Panc1 (cell line): ENCODE results near the gene L3MBTL3. TPM values are rescaled to one million over a fixed set of nuclear protein-coding genes. Genes with fewer than 3 reads are reported as not detected.

Source experiments
- ATAC-seq: fragments of 200-7000 bp; cut with Tn5 transposase; 2 replicates; pipeline ENCODE4 v1.9.1; 2020; ENCODE audit warnings: mild to moderate bottlenecking, moderate library complexity
- BruUV-seq: library from RNA; stranded (reverse); fragments of 400-500 nt; replicated peaks from 2 replicates; lab custom pipeline; 2021; lab: Mats Ljungman, UMichigan
- CTCF ChIA-PET: fragments of 300-600 bp; sonication (Branson Sonifier 250); formaldehyde crosslinking; loops from one replicate; lab custom pipeline; 2022; ENCODE audit warnings: antibody characterized with exemption; lab: Charles Lee
- POLR2A ChIA-PET: fragments of 300-600 bp; sonication (Branson Sonifier 250); formaldehyde crosslinking; loops from one replicate; lab custom pipeline; 2022; ENCODE audit warnings: antibody characterized with exemption; lab: Charles Lee
- DNase-seq: peaks from one replicate; pipeline ENCODE4 v3.0.0-alpha.2; 2010; ENCODE audit warnings: low read depth, low spot score
- H3K27ac ChIP-seq: 2 replicates; pipeline ENCODE4 v1.5.1; 2011; ENCODE audit warnings: mild to moderate bottlenecking, low read length, inconsistent platforms
- H3K27me3 ChIP-seq: fragments of 200-500 bp; sonication (Bioruptor generic); 2 replicates; pipeline ENCODE4 v1.6.0; 2014; ENCODE audit warnings: low read length, inconsistent platforms; ENCODE audit not compliant: control insufficient read depth, insufficient read depth
- H3K36me3 ChIP-seq: fragments of 200-500 bp; sonication (Bioruptor generic); 2 replicates; pipeline ENCODE4 v1.5.1; 2014; ENCODE audit warnings: inconsistent platforms, mild to moderate bottlenecking, low read length, moderate library complexity; ENCODE audit not compliant: control insufficient read depth, insufficient read depth
- H3K4me1 ChIP-seq: 2 replicates; pipeline ENCODE4 v1.5.1; 2011; ENCODE audit warnings: inconsistent platforms, mild to moderate bottlenecking, low read length, moderate library complexity; ENCODE audit not compliant: control insufficient read depth, insufficient read depth
- H3K4me3 ChIP-seq, 2 experiments: 2 replicates each; pipeline ENCODE4 v1.5.1; 2011 to 2012; ENCODE audit warnings: low read depth in 2 of 2, low read length in 2 of 2, mild to moderate bottlenecking in 2 of 2, inconsistent platforms in 1 of 2, moderate library complexity in 1 of 2
- H3K9me3 ChIP-seq: fragments of 200-500 bp; sonication (Bioruptor generic); 2 replicates; pipeline ENCODE4 v1.5.1; 2014; ENCODE audit warnings: low read depth, mild to moderate bottlenecking, inconsistent platforms, low read length, moderate library complexity; ENCODE audit not compliant: control insufficient read depth, insufficient read depth
- CTCF ChIP-seq: fragments of 450-650 bp; IDR thresholded peaks from 2 replicates; pipeline ENCODE4 v1.5.1; 2017; ENCODE audit warnings: mild to moderate bottlenecking
- POLR2AphosphoS5 ChIP-seq: IDR thresholded peaks from 2 replicates; pipeline ENCODE4 v1.6.1; 2012; ENCODE audit warnings: mild to moderate bottlenecking, low read depth, low read length, moderate library complexity
- SIN3A ChIP-seq: IDR thresholded peaks from 2 replicates; pipeline ENCODE4 v1.6.1; 2012; ENCODE audit warnings: low read depth, mild to moderate bottlenecking, low read length, moderate library complexity, borderline replicate concordance; ENCODE audit not compliant: insufficient read depth
- TCF7L2 ChIP-seq: IDR thresholded peaks from 2 replicates; pipeline ENCODE4 v1.6.1; 2011; ENCODE audit warnings: mild to moderate bottlenecking, low read depth, low read length, inconsistent platforms
- in situ Hi-C: cut with HindIII; loops from 2 replicates; pipeline ENCODE4 v1.10.0; 2016; ENCODE audit warnings: low sequenced_read_pairs, low pct_unique_long_range_greater_than_20kb
- intact Hi-C: fragments of 100-400 bp; cut with micrococcal nuclease; formaldehyde crosslinking; loops from one replicate; pipeline ENCODE4 v1.10.0; 2022; ENCODE audit not compliant: unreplicated experiment
- total RNA-seq: library from RNA; stranded (reverse); gene quantifications from one replicate; pipeline ENCODE4 v1.2.1, GENCODE V29; 2021; ENCODE audit not compliant: unreplicated experiment
- TF ChIP-seq, protein P1 (sequence below), 2 experiments: IDR thresholded peaks; 2 replicates each; pipeline ENCODE4 v1.6.1; 2011 to 2012; ENCODE audit warnings: low read depth in 2 of 2, control low read depth in 1 of 2, low read length in 1 of 2, mild to moderate bottlenecking in 1 of 2, moderate library complexity in 1 of 2; ENCODE audit not compliant: insufficient read depth in 1 of 2

Gene L3MBTL3
- total RNA-seq, 1 experiment from 2014 or later = 4.2 TPM

DNA sequence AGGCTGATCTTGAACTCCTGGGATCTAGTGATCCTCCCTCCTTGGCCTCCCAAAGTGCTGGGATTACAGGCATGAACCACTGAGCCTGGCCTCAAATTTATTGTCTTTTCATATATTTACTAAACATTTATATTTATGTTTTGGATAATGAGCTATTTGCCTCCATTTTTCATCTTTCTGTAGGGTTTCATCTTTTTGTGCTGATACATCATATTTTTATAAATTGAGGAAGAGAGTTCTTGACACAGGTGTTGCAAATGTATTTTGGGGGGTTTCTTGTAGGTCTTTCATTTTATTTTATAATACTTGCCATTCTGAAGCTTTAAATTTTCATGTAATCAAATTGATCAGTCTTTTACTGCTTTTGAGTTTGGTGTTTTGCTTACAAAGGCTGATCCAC is 72.4 kb downstream of the L3MBTL3 start:
- Histone ChIP-seq H3K4me1 (no peaks in the 10 kb centered on the region), H3K36me3 (no peaks in the 10 kb centered on the region), H3K9me3 (no peaks in the 10 kb centered on the region), H3K27ac (no peak overlapping the region), H3K27me3 (no peaks in the 10 kb centered on the region), H3K4me3 (no peak overlapping the region)
- CTCF ChIA-PET = no interaction called here
- ATAC-seq (no peak), DNase-seq (no peak)
- TF ChIP-seq SIN3A = no peak
- TF ChIP-seq, protein P1, sequence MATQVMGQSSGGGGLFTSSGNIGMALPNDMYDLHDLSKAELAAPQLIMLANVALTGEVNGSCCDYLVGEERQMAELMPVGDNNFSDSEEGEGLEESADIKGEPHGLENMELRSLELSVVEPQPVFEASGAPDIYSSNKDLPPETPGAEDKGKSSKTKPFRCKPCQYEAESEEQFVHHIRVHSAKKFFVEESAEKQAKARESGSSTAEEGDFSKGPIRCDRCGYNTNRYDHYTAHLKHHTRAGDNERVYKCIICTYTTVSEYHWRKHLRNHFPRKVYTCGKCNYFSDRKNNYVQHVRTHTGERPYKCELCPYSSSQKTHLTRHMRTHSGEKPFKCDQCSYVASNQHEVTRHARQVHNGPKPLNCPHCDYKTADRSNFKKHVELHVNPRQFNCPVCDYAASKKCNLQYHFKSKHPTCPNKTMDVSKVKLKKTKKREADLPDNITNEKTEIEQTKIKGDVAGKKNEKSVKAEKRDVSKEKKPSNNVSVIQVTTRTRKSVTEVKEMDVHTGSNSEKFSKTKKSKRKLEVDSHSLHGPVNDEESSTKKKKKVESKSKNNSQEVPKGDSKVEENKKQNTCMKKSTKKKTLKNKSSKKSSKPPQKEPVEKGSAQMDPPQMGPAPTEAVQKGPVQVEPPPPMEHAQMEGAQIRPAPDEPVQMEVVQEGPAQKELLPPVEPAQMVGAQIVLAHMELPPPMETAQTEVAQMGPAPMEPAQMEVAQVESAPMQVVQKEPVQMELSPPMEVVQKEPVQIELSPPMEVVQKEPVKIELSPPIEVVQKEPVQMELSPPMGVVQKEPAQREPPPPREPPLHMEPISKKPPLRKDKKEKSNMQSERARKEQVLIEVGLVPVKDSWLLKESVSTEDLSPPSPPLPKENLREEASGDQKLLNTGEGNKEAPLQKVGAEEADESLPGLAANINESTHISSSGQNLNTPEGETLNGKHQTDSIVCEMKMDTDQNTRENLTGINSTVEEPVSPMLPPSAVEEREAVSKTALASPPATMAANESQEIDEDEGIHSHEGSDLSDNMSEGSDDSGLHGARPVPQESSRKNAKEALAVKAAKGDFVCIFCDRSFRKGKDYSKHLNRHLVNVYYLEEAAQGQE (IDR thresholded peaks at IDR 0.05; ENCODE audit: insufficient read depth in 1 of 2, low read depth in 2 of 2, low read length in 1 of 2) = no peak
- TF ChIP-seq TCF7L2 = no peak
- TF ChIP-seq CTCF = no peak
- no peak for TF ChIP-seq POLR2AphosphoS5
- POLR2A ChIA-PET = no interaction called here
- in situ Hi-C loops (no loop called here), intact Hi-C loops (no loop called here)
- no TSS peak for BruUV-seq

DNA sequence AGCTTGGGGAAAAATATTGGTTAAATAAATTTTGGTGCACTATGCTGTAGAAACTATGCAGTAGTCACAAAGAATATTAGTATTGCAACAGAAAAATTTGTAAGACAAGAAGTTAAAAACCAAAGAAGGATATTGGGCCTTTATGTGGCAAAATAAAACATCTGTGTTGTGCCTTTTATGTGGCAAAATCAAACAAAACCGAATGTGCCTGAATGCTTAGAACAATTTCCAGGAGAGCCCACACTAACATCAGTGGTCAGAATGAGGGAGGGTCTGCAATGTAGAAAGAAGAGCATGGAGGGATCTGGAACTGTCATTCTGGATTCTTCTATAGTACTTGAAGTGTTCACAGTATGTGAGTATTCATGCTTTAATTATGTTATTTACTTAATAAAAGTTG is 75.2 kb downstream of the L3MBTL3 start:
- H3K4me1 ChIP-seq = no peaks in the 10 kb centered on the region
- no TSS peak for BruUV-seq
- in situ Hi-C loops = no loop called here
- CTCF ChIA-PET = no interaction called here
- H3K27ac ChIP-seq = no peak overlapping the region
- H3K9me3 ChIP-seq = no peaks in the 10 kb centered on the region
- POLR2A ChIA-PET = no interaction called here
- intact Hi-C loops = no loop called here
- DNase-seq (no peak), ATAC-seq (no peak)
- H3K36me3 ChIP-seq = no peaks in the 10 kb centered on the region
- no peaks in the 10 kb centered on the region for H3K27me3 ChIP-seq
- TF ChIP-seq CTCF (no peak), POLR2AphosphoS5 (no peak), TCF7L2 (no peak), SIN3A (no peak)
- TF ChIP-seq, protein P1 (IDR thresholded peaks at IDR 0.05; ENCODE audit: insufficient read depth in 1 of 2, low read depth in 2 of 2, low read length in 1 of 2) = no peak
- no peak overlapping the region for H3K4me3 ChIP-seq
